Measurements from ENCODE around the gene NCOA3.
"Not testable (repeated sequence)": the region's sequence is repeated elsewhere in the genome, so short reads cannot be mapped to it uniquely, and the experiment has no call there.

The NCOA3 gene

DNA sequence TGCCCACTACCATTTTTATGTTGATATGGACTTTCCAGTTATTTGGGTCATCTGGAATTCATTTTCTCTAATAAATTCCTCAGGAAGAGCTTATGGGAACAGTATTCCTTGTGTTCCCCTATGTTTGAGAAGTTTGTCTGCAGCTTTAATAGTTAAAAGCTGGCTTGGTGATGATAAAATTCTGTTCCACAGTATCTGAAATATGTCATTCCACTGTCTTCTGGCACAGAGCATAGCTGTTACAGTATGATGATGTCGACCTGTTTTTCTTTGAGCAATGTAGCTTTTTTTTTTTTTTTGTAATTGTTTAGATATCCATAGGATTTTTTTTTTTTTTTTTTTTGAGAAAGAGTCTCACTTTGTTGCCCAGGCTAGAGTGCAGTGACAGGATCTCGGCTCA lies 43.2 kb downstream of the NCOA3 start:
- Histone ChIP-seq H3K27ac (ENCODE audit: low read length) (no peak overlapping the region), H3K4me3 (ENCODE audit: low read depth in 1 of 2, low read length in 2 of 2) (no peak overlapping the region), H3K36me3 (ENCODE audit: control insufficient read depth in 1 of 2, insufficient read depth in 2 of 2, low read length in 2 of 2) (no peaks in the 10 kb centered on the region), H3K9me3 (ENCODE audit: control insufficient read depth in 1 of 2, low read length in 2 of 2) (no peaks in the 10 kb centered on the region), H3K27me3 (ENCODE audit: low read depth, low read length) (no peaks in the 10 kb centered on the region), H3K4me1 (ENCODE audit: control insufficient read depth in 1 of 2, insufficient read depth in 2 of 2, low read length in 2 of 2) (peaks cover 0 to 27% of the 10 kb centered on the region in 2 donors)

DNA sequence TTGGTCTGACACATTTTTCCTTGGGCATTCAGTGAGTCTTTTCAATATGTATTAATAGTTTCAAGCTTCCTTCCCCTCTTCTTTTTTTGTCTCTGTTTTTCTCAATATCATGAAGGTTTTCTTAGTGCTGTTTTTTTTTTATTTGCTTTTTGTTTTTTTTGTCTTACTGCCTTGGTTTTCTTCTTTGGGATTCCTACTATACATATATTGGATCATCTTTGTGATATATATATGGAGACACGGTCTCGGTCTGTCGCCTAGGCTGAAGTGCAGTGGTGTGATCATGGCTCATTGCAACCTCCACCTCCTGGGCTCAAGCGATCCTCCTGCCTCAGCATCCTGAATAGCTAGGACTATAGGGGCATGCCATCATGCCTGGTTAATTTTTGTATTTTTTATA lies 43.8 kb downstream of the NCOA3 start:
- H3K27ac ChIP-seq (ENCODE audit: low read length) = no peak overlapping the region
- no peaks in the 10 kb centered on the region for H3K36me3 ChIP-seq (ENCODE audit: control insufficient read depth in 1 of 2, insufficient read depth in 2 of 2, low read length in 2 of 2)
- H3K4me1 ChIP-seq (ENCODE audit: control insufficient read depth in 1 of 2, insufficient read depth in 2 of 2, low read length in 2 of 2) = peaks cover 0 to 24% of the 10 kb centered on the region in 2 donors
- H3K9me3 ChIP-seq (ENCODE audit: control insufficient read depth in 1 of 2, low read length in 2 of 2) = no peaks in the 10 kb centered on the region
- H3K27me3 ChIP-seq (ENCODE audit: low read depth, low read length) = no peaks in the 10 kb centered on the region
- no peak overlapping the region for H3K4me3 ChIP-seq (ENCODE audit: low read depth in 1 of 2, low read length in 2 of 2)

DNA sequence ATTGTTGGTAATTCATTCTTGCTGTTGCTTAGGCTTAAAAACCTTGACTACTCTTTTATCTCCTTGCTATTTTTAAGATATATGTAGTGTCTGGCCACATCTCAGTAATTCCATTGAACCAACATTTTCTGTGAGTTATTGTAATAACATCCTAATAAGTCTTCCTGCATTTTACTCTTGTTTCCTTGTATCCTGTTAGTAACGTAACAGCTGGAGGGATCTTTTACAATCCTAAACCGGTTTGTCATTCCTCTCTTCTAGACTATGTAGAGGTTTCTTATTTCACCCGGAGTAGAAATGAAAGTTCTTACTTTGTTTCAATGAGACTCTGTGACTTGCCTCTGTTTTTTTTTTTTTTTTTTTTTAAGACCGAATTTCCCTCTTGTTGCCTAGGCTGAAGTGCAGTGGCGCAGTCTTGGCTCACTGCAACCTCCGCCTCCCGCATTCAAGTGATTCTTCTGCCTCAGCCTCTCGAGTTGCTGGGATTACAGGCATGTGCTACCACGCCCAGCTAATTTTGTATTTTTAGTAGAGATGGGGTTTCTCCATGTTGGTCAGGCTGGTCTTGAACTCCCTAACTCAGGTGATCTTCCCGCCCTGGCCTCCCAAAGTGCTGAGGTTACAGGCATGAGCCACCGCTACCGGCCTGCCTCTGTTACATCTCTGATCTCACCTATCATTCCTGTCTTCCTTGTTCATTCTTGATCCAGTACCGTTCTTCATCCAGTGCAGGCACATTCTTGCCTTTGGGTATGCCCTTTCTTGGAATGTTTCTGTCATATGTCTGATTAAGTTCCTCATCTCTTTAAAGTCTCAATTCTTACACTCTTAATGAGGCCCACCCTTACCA lies 44.7 kb downstream of the NCOA3 start:
- Histone ChIP-seq H3K36me3 (ENCODE audit: control insufficient read depth in 1 of 2, insufficient read depth in 2 of 2, low read length in 2 of 2) (no peaks in the 10 kb centered on the region), H3K4me3 (ENCODE audit: low read depth in 1 of 2, low read length in 2 of 2) (no peak overlapping the region), H3K27ac (ENCODE audit: low read length) (no peak overlapping the region), H3K4me1 (ENCODE audit: control insufficient read depth in 1 of 2, insufficient read depth in 2 of 2, low read length in 2 of 2) (peaks cover 0 to 23% of the 10 kb centered on the region in 2 donors), H3K27me3 (ENCODE audit: low read depth, low read length) (no peaks in the 10 kb centered on the region), H3K9me3 (ENCODE audit: control insufficient read depth in 1 of 2, low read length in 2 of 2) (no peaks in the 10 kb centered on the region)

DNA sequence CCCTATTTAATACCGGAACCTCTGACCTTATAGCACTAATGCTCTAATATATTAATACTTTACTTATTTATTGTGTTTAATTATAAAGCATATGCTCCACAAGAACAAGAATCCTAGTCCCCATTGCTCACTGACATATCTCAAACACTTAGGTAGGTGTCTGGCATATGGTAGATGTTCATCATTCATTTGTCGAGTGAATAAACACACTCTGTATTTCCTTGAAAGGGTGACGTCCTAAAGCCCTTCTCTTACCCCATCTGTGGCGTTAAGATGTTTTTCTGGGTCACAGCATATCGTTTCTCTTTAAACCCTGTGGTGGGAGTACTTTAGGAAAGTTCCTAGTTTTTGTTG lies 45.3 kb downstream of the NCOA3 start:
- H3K27me3 ChIP-seq (ENCODE audit: low read depth, low read length) = no peaks in the 10 kb centered on the region
- peaks cover 0 to 28% of the 10 kb centered on the region in 2 donors for H3K4me1 ChIP-seq (ENCODE audit: control insufficient read depth in 1 of 2, insufficient read depth in 2 of 2, low read length in 2 of 2)
- no peaks in the 10 kb centered on the region for H3K36me3 ChIP-seq (ENCODE audit: control insufficient read depth in 1 of 2, insufficient read depth in 2 of 2, low read length in 2 of 2)
- no peak overlapping the region for H3K4me3 ChIP-seq (ENCODE audit: low read depth in 1 of 2, low read length in 2 of 2)
- H3K9me3 ChIP-seq (ENCODE audit: control insufficient read depth in 1 of 2, low read length in 2 of 2) = no peaks in the 10 kb centered on the region
- no peak overlapping the region for H3K27ac ChIP-seq (ENCODE audit: low read length)

DNA sequence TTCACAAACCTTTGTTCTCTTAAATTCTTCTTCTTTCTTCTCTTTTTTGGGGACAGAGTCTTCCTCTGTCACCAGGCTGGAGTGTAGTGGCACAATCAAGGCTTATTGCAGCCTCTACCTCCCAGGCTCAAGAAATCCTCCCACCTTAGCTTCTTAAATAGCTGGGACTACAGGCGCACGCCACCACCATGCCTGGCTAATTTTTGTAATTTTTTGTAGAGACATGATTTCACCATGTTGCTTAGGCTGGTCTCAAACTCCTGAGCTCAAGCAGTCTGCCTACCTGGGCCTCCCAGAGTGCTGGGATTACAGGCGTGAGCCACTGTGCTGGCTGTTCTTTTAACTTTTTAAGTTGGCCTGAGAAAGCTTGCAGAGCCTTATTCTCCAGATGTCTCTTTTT lies 48.0 kb downstream of the NCOA3 start:
- Histone ChIP-seq H3K9me3 (ENCODE audit: control insufficient read depth in 1 of 2, low read length in 2 of 2) (no peaks in the 10 kb centered on the region), H3K4me1 (ENCODE audit: control insufficient read depth in 1 of 2, insufficient read depth in 2 of 2, low read length in 2 of 2) (peaks cover 0 to 23% of the 10 kb centered on the region in 2 donors), H3K27ac (ENCODE audit: low read length) (no peak overlapping the region), H3K27me3 (ENCODE audit: low read depth, low read length) (no peaks in the 10 kb centered on the region), H3K4me3 (ENCODE audit: low read depth in 1 of 2, low read length in 2 of 2) (no peak overlapping the region), H3K36me3 (ENCODE audit: control insufficient read depth in 1 of 2, insufficient read depth in 2 of 2, low read length in 2 of 2) (no peaks in the 10 kb centered on the region)

DNA sequence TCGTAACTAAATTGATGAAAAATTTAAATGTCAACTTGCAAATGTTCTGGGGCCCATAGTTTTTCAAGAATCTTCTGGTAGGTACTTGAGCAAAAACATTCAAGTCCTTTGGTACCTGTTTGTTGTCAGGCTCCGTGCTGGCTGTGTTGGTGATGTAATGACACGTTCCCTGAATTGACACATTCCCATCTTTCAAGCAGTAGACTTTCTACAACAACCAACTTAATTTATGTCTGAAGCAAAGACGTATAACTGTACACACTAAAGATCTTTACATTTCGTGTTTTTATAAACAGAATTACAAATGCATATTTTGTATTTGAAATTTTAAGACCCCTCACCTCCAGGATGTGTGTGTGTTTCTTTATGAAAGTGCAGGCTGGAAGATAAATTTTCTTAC lies 49.5 kb downstream of the NCOA3 start:
- no peak overlapping the region for H3K27ac ChIP-seq (ENCODE audit: low read length)
- H3K4me1 ChIP-seq (ENCODE audit: control insufficient read depth in 1 of 2, insufficient read depth in 2 of 2, low read length in 2 of 2) = peaks cover 0 to 13% of the 10 kb centered on the region in 2 donors
- no peaks in the 10 kb centered on the region for H3K36me3 ChIP-seq (ENCODE audit: control insufficient read depth in 1 of 2, insufficient read depth in 2 of 2, low read length in 2 of 2)
- H3K27me3 ChIP-seq (ENCODE audit: low read depth, low read length) = no peaks in the 10 kb centered on the region
- no peak overlapping the region for H3K4me3 ChIP-seq (ENCODE audit: low read depth in 1 of 2, low read length in 2 of 2)
- H3K9me3 ChIP-seq (ENCODE audit: control insufficient read depth in 1 of 2, low read length in 2 of 2) = no peaks in the 10 kb centered on the region

GRCh38 chr20:47551841-47552240 lies 50.2 kb downstream of the NCOA3 start:
- Histone ChIP-seq H3K36me3 (ENCODE audit: control insufficient read depth in 1 of 2, insufficient read depth in 2 of 2, low read length in 2 of 2) (no peaks in the 10 kb centered on the region), H3K27ac (ENCODE audit: low read length) (no peak overlapping the region), H3K27me3 (ENCODE audit: low read depth, low read length) (no peaks in the 10 kb centered on the region), H3K9me3 (ENCODE audit: control insufficient read depth in 1 of 2, low read length in 2 of 2) (no peaks in the 10 kb centered on the region), H3K4me1 (ENCODE audit: control insufficient read depth in 1 of 2, insufficient read depth in 2 of 2, low read length in 2 of 2) (peaks cover 0 to 12% of the 10 kb centered on the region in 2 donors), H3K4me3 (ENCODE audit: low read depth in 1 of 2, low read length in 2 of 2) (no peak overlapping the region)

GRCh38 chr20:47552996-47553395 lies 51.3 kb downstream of the NCOA3 start:
- H3K27me3 ChIP-seq (ENCODE audit: low read depth, low read length) = no peaks in the 10 kb centered on the region
- no peak overlapping the region for H3K4me3 ChIP-seq (ENCODE audit: low read depth in 1 of 2, low read length in 2 of 2)
- peaks cover 0 to 12% of the 10 kb centered on the region in 2 donors for H3K4me1 ChIP-seq (ENCODE audit: control insufficient read depth in 1 of 2, insufficient read depth in 2 of 2, low read length in 2 of 2)
- no peak overlapping the region for H3K27ac ChIP-seq (ENCODE audit: low read length)
- no peaks in the 10 kb centered on the region for H3K9me3 ChIP-seq (ENCODE audit: control insufficient read depth in 1 of 2, low read length in 2 of 2)
- no peaks in the 10 kb centered on the region for H3K36me3 ChIP-seq (ENCODE audit: control insufficient read depth in 1 of 2, insufficient read depth in 2 of 2, low read length in 2 of 2)

GRCh38 chr20:47553594-47554235 lies 52.0 kb downstream of the NCOA3 start:
- H3K27ac ChIP-seq (ENCODE audit: low read length); H3K4me3 ChIP-seq (ENCODE audit: low read depth in 1 of 2, low read length in 2 of 2); H3K9me3 ChIP-seq (ENCODE audit: control insufficient read depth in 1 of 2, low read length in 2 of 2); H3K27me3 ChIP-seq (ENCODE audit: low read depth, low read length); H3K36me3 ChIP-seq (ENCODE audit: control insufficient read depth in 1 of 2, insufficient read depth in 2 of 2, low read length in 2 of 2): not testable (repeated sequence)
- H3K4me1 ChIP-seq (ENCODE audit: control insufficient read depth in 1 of 2, insufficient read depth in 2 of 2, low read length in 2 of 2) = peaks cover 5 to 15% of the 10 kb centered on the region in 2 donors

DNA sequence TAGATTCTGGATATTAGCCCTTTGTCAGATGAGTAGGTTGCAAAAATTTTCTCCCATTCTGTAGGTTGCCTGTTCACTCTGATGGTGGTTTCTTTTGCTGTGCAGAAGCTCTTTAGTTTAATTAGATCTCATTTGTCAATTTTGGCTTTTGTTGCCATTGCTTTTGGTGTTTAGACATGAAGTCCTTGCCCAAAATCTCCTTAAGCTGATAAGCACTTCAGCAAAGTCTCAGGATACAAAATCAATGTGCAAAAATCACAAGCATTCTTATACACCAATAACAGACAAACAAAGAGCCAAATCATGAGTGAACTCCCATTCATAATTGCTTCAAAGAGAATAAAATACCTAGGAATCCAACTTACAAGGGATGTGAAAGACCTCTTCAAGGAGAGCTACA lies 52.6 kb downstream of the NCOA3 start:
- H3K27ac ChIP-seq (ENCODE audit: low read length); H3K4me3 ChIP-seq (ENCODE audit: low read depth in 1 of 2, low read length in 2 of 2); H3K36me3 ChIP-seq (ENCODE audit: control insufficient read depth in 1 of 2, insufficient read depth in 2 of 2, low read length in 2 of 2); H3K9me3 ChIP-seq (ENCODE audit: control insufficient read depth in 1 of 2, low read length in 2 of 2); H3K27me3 ChIP-seq (ENCODE audit: low read depth, low read length): not testable (repeated sequence)
- peaks cover 10 to 20% of the 10 kb centered on the region in 2 donors for H3K4me1 ChIP-seq (ENCODE audit: control insufficient read depth in 1 of 2, insufficient read depth in 2 of 2, low read length in 2 of 2)

GRCh38 chr20:47557218-47557617 lies 55.5 kb downstream of the NCOA3 start:
- H3K27me3 ChIP-seq (ENCODE audit: low read depth, low read length) = no peaks in the 10 kb centered on the region
- H3K27ac ChIP-seq (ENCODE audit: low read length) = no peak overlapping the region
- H3K9me3 ChIP-seq (ENCODE audit: control insufficient read depth in 1 of 2, low read length in 2 of 2) = no peaks in the 10 kb centered on the region
- no peak overlapping the region for H3K4me3 ChIP-seq (ENCODE audit: low read depth in 1 of 2, low read length in 2 of 2)
- no peaks in the 10 kb centered on the region for H3K36me3 ChIP-seq (ENCODE audit: control insufficient read depth in 1 of 2, insufficient read depth in 2 of 2, low read length in 2 of 2)
- peaks cover 11 to 36% of the 10 kb centered on the region in 2 donors for H3K4me1 ChIP-seq (ENCODE audit: control insufficient read depth in 1 of 2, insufficient read depth in 2 of 2, low read length in 2 of 2)

Data from muscle layer of duodenum (tissue), 2 donors.